Mesendoderm (in vitro differentiated cells): ENCODE measurements around the gene TMEM130.

Experiments
- DNase-seq: peaks from one replicate; pipeline ENCODE4 v3.0.0; 2013
- H2AK5ac ChIP-seq: 2 replicates; pipeline ENCODE4 v1.6.1; 2013; ENCODE audit warnings: low read length, inconsistent platforms
- H2BK120ac ChIP-seq: 2 replicates; pipeline ENCODE4 v1.6.1; 2013; ENCODE audit warnings: low read depth, mild to moderate bottlenecking, low read length, moderate library complexity, mixed read lengths
- H2BK15ac ChIP-seq: replicated peaks from 2 replicates; pipeline ENCODE4 v1.6.1; 2013; ENCODE audit warnings: low read depth, mild to moderate bottlenecking, moderate library complexity
- H2BK5ac ChIP-seq: 2 replicates; pipeline ENCODE4 v1.6.1; 2013; ENCODE audit warnings: low read length, inconsistent platforms
- H3K18ac ChIP-seq: 2 replicates; pipeline ENCODE4 v1.6.1; 2013; ENCODE audit warnings: mild to moderate bottlenecking, low read length, mixed read lengths
- H3K23ac ChIP-seq: one replicate; pipeline ENCODE4 v1.6.1; 2013; ENCODE audit warnings: low read length
- H3K27ac ChIP-seq: 2 replicates; pipeline ENCODE4 v1.5.1; 2013; ENCODE audit warnings: low read depth, mild to moderate bottlenecking, inconsistent platforms, low read length, moderate library complexity
- H3K27me3 ChIP-seq: 2 replicates; pipeline ENCODE4 v1.6.1; 2013; ENCODE audit warnings: low read length, control low read depth, mild to moderate bottlenecking, inconsistent platforms; ENCODE audit not compliant: insufficient read depth, poor library complexity
- H3K36me3 ChIP-seq: 2 replicates; pipeline ENCODE4 v1.6.1; 2013; ENCODE audit warnings: low read length, inconsistent platforms; ENCODE audit not compliant: control insufficient read depth, insufficient read depth
- H3K4ac ChIP-seq: one replicate; pipeline ENCODE4 v1.6.1; 2013; ENCODE audit warnings: low read depth, mild to moderate bottlenecking, low read length, moderate library complexity
- H3K4me1 ChIP-seq: 2 replicates; pipeline ENCODE4 v1.6.1; 2013; ENCODE audit warnings: low read depth, low read length, inconsistent platforms; ENCODE audit not compliant: control insufficient read depth
- H3K4me2 ChIP-seq: 2 replicates; pipeline ENCODE4 v1.6.1; 2013; ENCODE audit warnings: low read length
- H3K4me3 ChIP-seq: 2 replicates; pipeline ENCODE4 v1.5.1; 2013; ENCODE audit warnings: mild to moderate bottlenecking, low read length
- H3K56ac ChIP-seq: one replicate; pipeline ENCODE4 v1.6.1; 2013; ENCODE audit warnings: low read length
- H3K79me1 ChIP-seq: 2 replicates; pipeline ENCODE4 v1.6.1; 2013; ENCODE audit warnings: low read length, inconsistent platforms
- H3K79me2 ChIP-seq: 2 replicates; pipeline ENCODE4 v1.6.1; 2013; ENCODE audit warnings: mild to moderate bottlenecking, low read length; ENCODE audit not compliant: control insufficient read depth, insufficient read depth
- H3K9ac ChIP-seq: 2 replicates; pipeline ENCODE4 v1.6.1; 2013; ENCODE audit warnings: low read length, inconsistent platforms
- H4K5ac ChIP-seq: one replicate; pipeline ENCODE4 v1.6.1; 2013; ENCODE audit warnings: low read length
- H4K8ac ChIP-seq: one replicate; pipeline ENCODE4 v1.6.1; 2013; ENCODE audit warnings: low read depth, mild to moderate bottlenecking, control low read depth, low read length, moderate library complexity
- WGBS: extraction: QIAGEN DNeasy Blood & Tissue Kit; methylation state at CpG from one replicate; pipeline ENCODE4 v1.1.7; 2013; ENCODE audit warnings: low lambda C conversion rate, missing lambda C conversion rate; ENCODE audit not compliant: insufficient coverage; ENCODE audit errors: extremely low coverage; 5-methylcytosine and 5-hydroxymethylcytosine counted together

TMEM130 gene

GRCh38 chr7:98870121-98870651 is 372 bp upstream of the TMEM130 start:
- Histone ChIP-seq H3K18ac (no peak overlapping the region), H3K4me3 (peak overlapping the region; percentile 28), H3K36me3 (no peaks in the 10 kb centered on the region), H3K79me1 (no peaks in the 10 kb centered on the region), H3K4me1 (no peaks in the 10 kb centered on the region), H4K5ac (no peak overlapping the region), H3K4me2 (peak overlapping the region; percentile 61), H3K56ac (peak overlapping the region; percentile 67), H3K23ac (peak overlapping the region; percentile 66), H2BK120ac (no peak overlapping the region), H3K27ac (no peak overlapping the region), H4K8ac (no peak overlapping the region), H2BK15ac (no peak overlapping the region), H3K4ac (no peak overlapping the region), H3K27me3 (peaks cover 15% of the 10 kb centered on the region), H3K9ac (peak overlapping the region; percentile 61), H3K79me2 (no peaks in the 10 kb centered on the region), H2BK5ac (no peak overlapping the region), H2AK5ac (no peak overlapping the region)
- no CpG with 5 or more reads among the region's 35 CpGs for WGBS
- peak; percentile 60 for DNase-seq

GRCh38 chr7:98869027-98869596 is 702 bp downstream of the TMEM130 start:
- no peak overlapping the region for H3K4ac ChIP-seq
- H3K4me3 ChIP-seq: no peak overlapping the region
- DNase-seq: no peak
- H3K79me1 ChIP-seq: no peaks in the 10 kb centered on the region
- H4K8ac ChIP-seq: no peak overlapping the region
- H2BK5ac ChIP-seq: no peak overlapping the region
- H3K79me2 ChIP-seq: no peaks in the 10 kb centered on the region
- H2BK120ac ChIP-seq: no peak overlapping the region
- H3K4me1 ChIP-seq: no peaks in the 10 kb centered on the region
- H3K9ac ChIP-seq: no peak overlapping the region
- no peak overlapping the region for H4K5ac ChIP-seq
- no peaks in the 10 kb centered on the region for H3K36me3 ChIP-seq
- no peak overlapping the region for H3K18ac ChIP-seq
- no peak overlapping the region for H2AK5ac ChIP-seq
- H3K56ac ChIP-seq: no peak overlapping the region
- H3K4me2 ChIP-seq: peak overlapping the region; percentile 61
- H3K27me3 ChIP-seq: peaks cover 15% of the 10 kb centered on the region
- no peak overlapping the region for H2BK15ac ChIP-seq
- no peak overlapping the region for H3K27ac ChIP-seq
- no CpG with 5 or more reads among the region's 25 CpGs for WGBS
- no peak overlapping the region for H3K23ac ChIP-seq

GRCh38 chr7:98868450-98868849 is 1.4 kb downstream of the TMEM130 start:
- Histone ChIP-seq H3K18ac (no peak overlapping the region), H3K79me2 (no peaks in the 10 kb centered on the region), H3K79me1 (no peaks in the 10 kb centered on the region), H3K4me2 (no peak overlapping the region), H3K4me1 (no peaks in the 10 kb centered on the region), H2BK120ac (no peak overlapping the region), H3K56ac (no peak overlapping the region), H3K23ac (no peak overlapping the region), H3K4me3 (no peak overlapping the region), H4K5ac (no peak overlapping the region), H3K27me3 (peaks cover 15% of the 10 kb centered on the region), H2AK5ac (no peak overlapping the region), H4K8ac (no peak overlapping the region), H3K9ac (no peak overlapping the region), H3K27ac (no peak overlapping the region), H3K36me3 (no peaks in the 10 kb centered on the region), H2BK15ac (no peak overlapping the region), H3K4ac (no peak overlapping the region), H2BK5ac (no peak overlapping the region)
- no CpG with 5 or more reads among the region's 2 CpGs for WGBS
- no peak for DNase-seq

- Histone ChIP-seq H4K8ac (no peak overlapping the region), H3K9ac (no peak overlapping the region), H3K4me3 (no peak overlapping the region), H4K5ac (no peak overlapping the region), H3K4me2 (no peak overlapping the region), H2BK5ac (no peak overlapping the region), H2BK15ac (no peak overlapping the region), H3K27ac (no peak overlapping the region), H3K79me2 (no peaks in the 10 kb centered on the region), H3K18ac (no peak overlapping the region), H3K36me3 (no peaks in the 10 kb centered on the region), H3K4ac (no peak overlapping the region), H2AK5ac (no peak overlapping the region), H2BK120ac (no peak overlapping the region), H3K4me1 (no peaks in the 10 kb centered on the region), H3K56ac (no peak overlapping the region), H3K79me1 (no peaks in the 10 kb centered on the region), H3K23ac (no peak overlapping the region), H3K27me3 (peaks cover 15% of the 10 kb centered on the region)
- no peak for DNase-seq
- WGBS: no CpG with 5 or more reads among the region's 7 CpGs
Observed at GRCh38 chr7:98866765-98867164, 3.0 kb downstream of the TMEM130 start.

- H3K4ac ChIP-seq: no peak overlapping the region
Observed at GRCh38 chr7:98866351-98866750, 3.5 kb downstream of the TMEM130 start.

More at GRCh38 chr7:98866351-98866750, 3.5 kb downstream of the TMEM130 start:
- Histone ChIP-seq H4K8ac (no peak overlapping the region), H2BK120ac (no peak overlapping the region), H2BK5ac (no peak overlapping the region), H3K36me3 (no peaks in the 10 kb centered on the region), H2AK5ac (no peak overlapping the region), H3K18ac (no peak overlapping the region), H3K23ac (no peak overlapping the region), H3K56ac (no peak overlapping the region), H3K4me3 (no peak overlapping the region), H3K4me1 (no peaks in the 10 kb centered on the region), H3K27ac (no peak overlapping the region), H3K79me2 (no peaks in the 10 kb centered on the region), H3K4me2 (no peak overlapping the region), H3K79me1 (no peaks in the 10 kb centered on the region), H2BK15ac (no peak overlapping the region), H4K5ac (no peak overlapping the region), H3K27me3 (peaks cover 15% of the 10 kb centered on the region), H3K9ac (no peak overlapping the region)
- WGBS: no CpG with 5 or more reads among the region's 12 CpGs
- no peak for DNase-seq
